Vagina (tissue), 2 donors: Measurements from ENCODE around the gene UNC45A.

ENCODE experiments used
- CTCF ChIP-seq, 3 experiments: fragments of 450-650 bp in 2 of 3; fragments of 200-600 bp in 1 of 3; sonication (generic) in 1 of 3; IDR thresholded peaks; one replicate each; pipeline ENCODE4 v1.5.1; 2017 to 2019; ENCODE audit warnings: antibody characterized with exemption in 3 of 3, mild to moderate bottlenecking in 2 of 3, moderate library complexity in 2 of 3
- POLR2A ChIP-seq, 2 donors: fragments of 450-650 bp; IDR thresholded peaks; one replicate each; pipeline ENCODE4 v1.6.1; 2017; ENCODE audit warnings: antibody characterized with exemption in 2 of 2, mild to moderate bottlenecking in 2 of 2, moderate library complexity in 2 of 2
- POLR2AphosphoS5 ChIP-seq, 2 donors: sonication (generic); formaldehyde crosslinking; IDR thresholded peaks; one replicate each; pipeline ENCODE4 v1.9.0; 2017; ENCODE audit warnings: antibody characterized with exemption in 2 of 2, mild to moderate bottlenecking in 2 of 2, low read depth in 1 of 2; ENCODE audit not compliant: insufficient read depth in 1 of 2

GRCh38 chr15:90902840-90903732 lies 32.0 kb upstream of the UNC45A start, which contains the start of gene MAN2A2:
- TF ChIP-seq POLR2A (IDR thresholded peaks at IDR 0.05) (no peak), CTCF (IDR thresholded peaks at IDR 0.05) (no peak), POLR2AphosphoS5 (IDR thresholded peaks at IDR 0.05; ENCODE audit: insufficient read depth in 1 of 2, low read depth in 1 of 2) (peak in 1 of 2 donors; percentile 42)
